Inflammatory macrophage (primary cell): Measurements from ENCODE around the gene DOCK4.
"Not testable (repeated sequence)": the region's sequence is repeated elsewhere in the genome, so short reads cannot be mapped to it uniquely, and the experiment has no call there.

ENCODE experiments used
- DNase-seq, 2 donors: peaks; one replicate each; pipeline ENCODE4 v3.0.0-alpha.2; 2020 to 2022
- total RNA-seq, 18 experiments: gene quantifications; one replicate each; lab custom pipeline; 2026; ENCODE audit warnings: mixed read lengths in 6 of 18, inconsistent platforms in 2 of 18; lab: John Stamatoyannopoulos, UW

DOCK4 gene, protein sequence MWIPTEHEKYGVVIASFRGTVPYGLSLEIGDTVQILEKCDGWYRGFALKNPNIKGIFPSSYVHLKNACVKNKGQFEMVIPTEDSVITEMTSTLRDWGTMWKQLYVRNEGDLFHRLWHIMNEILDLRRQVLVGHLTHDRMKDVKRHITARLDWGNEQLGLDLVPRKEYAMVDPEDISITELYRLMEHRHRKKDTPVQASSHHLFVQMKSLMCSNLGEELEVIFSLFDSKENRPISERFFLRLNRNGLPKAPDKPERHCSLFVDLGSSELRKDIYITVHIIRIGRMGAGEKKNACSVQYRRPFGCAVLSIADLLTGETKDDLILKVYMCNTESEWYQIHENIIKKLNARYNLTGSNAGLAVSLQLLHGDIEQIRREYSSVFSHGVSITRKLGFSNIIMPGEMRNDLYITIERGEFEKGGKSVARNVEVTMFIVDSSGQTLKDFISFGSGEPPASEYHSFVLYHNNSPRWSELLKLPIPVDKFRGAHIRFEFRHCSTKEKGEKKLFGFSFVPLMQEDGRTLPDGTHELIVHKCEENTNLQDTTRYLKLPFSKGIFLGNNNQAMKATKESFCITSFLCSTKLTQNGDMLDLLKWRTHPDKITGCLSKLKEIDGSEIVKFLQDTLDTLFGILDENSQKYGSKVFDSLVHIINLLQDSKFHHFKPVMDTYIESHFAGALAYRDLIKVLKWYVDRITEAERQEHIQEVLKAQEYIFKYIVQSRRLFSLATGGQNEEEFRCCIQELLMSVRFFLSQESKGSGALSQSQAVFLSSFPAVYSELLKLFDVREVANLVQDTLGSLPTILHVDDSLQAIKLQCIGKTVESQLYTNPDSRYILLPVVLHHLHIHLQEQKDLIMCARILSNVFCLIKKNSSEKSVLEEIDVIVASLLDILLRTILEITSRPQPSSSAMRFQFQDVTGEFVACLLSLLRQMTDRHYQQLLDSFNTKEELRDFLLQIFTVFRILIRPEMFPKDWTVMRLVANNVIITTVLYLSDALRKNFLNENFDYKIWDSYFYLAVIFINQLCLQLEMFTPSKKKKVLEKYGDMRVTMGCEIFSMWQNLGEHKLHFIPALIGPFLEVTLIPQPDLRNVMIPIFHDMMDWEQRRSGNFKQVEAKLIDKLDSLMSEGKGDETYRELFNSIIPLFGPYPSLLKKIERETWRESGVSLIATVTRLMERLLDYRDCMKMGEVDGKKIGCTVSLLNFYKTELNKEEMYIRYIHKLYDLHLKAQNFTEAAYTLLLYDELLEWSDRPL (N-terminal part only)
- 79.5 to 528 (median 114) reads per million in 18 experiments for total RNA-seq

DNA sequence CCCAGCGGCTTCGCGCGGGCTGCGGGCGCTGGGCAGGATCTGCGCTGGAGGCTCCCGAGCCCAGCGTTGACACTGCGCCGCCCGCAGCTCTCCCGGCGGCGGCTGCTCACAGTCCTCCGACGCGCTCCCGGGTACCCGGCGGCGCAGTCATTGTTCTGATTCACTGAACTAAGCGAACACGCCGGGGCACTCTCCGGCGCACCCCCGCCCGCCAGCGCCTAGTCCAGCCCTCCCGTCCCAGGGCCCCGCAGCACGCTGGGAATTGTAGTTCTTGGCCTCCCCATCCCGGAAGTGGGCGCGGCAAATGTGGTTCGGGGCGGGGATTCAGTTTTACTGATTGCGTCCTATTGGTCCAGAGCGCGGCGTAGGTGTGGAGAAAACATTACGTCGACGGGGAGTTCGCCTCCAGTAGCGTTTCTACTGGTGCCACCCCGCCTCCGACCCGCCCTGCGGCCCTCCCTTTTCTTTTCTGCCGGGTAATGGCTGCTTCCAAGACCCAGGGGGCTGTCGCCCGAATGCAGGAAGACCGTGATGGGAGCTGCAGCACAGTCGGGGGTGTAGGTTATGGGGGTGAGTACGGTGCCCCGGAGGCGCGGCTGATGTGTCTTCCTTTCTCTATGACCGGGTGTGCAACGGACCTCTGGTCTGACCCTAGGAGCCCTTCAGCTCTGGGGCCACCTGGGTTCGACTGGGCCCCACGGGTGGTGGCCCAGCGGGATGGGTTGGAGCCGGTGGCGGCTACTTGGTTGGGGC is at the start of gene DOCK4, which contains the start of gene ZNF277:
DOCK4 (minus strand) TSS at position 162 of the 753 bp plus-strand sequence. CDS start 261 bp downstream, outside the sequence.
ZNF277 (plus strand) TSS at position 458 of the 753 bp plus-strand sequence; CDS start at position 480, 22 bp downstream.
- peak; percentile 100 for DNase-seq

DNA sequence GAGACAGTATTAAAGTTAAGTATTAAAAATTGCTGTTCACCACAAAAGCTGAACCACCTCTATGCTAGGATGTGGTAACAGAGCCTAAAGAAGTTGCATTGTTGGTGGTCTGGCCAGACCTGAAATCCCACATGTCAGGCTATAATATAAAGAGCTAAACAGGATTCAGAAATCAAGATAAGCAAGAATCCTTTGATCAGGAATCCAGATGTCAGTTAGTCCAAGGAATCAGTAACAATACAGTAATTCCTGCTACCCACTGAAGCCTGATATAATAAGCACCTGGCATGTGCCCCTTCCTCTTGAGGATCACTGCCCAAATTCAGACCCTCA is 49.2 kb upstream of the DOCK4 start:
- no peak for DNase-seq

DNA sequence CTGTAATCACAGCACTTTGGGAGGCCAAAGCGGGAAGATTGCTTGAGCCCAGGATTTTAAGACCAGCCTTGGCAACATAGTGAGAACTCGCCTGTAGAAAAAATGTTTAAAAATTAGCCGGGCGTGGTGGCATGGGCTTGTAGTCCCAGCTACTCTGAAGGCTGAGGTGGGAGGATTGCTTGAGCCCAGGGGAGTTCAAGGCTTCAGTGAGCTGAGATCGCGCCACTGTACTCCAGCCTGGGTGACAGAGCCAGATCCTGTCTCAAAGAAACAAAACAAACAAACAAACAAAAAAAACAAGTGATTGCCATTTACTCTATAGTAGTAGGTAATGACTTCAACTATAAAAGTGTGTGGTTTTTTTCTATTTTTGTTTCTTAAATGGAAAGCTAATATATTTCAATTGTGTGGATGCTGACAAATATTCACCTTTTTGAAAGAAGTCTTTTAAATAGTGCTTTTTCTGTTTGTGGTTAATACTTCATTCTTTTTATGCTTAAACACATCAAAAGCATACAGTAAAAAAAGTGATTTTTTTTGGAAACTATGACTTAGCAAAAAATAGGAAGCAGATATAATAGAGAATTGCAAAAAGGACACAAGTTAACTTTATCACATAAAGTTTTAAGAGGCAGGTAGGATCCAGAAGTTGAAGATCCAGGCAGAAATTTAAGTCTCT is 48.6 kb upstream of the DOCK4 start:
- no peak for DNase-seq

DNA sequence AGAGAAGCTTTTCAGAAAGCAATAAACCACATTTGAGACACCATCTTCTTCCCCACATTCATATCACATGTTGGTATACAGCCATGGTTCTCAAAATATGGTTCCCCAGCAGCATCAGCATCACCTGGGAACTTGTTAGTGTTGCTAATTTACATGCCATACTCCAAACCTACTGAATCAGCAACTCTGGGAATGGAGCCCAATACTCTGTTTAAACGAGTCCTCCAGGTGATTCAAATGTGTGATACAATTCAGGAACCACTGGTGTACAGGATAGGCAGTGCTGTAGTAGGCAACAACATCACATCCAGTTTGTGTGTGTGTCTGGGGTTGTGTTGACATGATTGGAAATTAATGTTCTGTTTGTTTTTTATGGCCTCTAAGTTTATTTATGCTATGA is 48.0 kb upstream of the DOCK4 start:
- DNase-seq, result no peak

DNA sequence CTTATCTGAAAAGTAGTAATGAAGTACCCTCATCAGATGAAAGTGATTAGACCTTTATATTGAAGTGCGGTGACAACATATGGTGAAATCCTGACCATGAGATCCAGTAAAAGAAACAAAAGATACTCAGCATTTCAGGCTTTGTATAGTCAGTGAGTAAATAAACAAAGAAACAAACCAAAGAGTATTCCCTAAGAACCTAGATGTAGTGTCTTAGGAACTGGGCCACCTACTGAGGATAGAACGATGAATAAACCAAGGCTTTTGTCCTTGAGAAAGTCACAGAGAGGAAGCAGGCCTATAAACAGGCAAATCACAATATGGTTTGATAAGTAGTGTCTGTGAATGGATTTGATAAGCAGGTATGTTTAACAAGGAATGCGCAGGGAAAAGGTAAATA is 46.5 kb upstream of the DOCK4 start:
- no peak for DNase-seq

DNA sequence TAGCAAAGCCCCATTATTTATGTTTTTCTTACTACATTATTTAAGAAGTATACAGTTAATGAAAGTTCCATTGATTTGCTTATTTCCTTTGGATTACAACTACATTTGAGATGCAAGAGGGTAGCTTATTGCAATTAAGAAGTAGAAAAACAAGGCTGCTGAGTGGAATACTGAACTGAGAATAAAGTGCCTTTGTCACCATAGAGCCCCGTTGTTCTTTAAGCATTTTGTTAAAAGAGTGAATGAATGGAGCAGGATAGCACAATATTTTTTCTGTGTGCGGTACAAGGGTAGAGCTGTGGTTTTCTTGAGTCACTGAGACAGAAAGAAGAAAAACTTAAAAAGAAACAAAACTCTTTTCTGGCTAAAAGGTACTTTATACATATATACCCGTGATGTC is 45.9 kb upstream of the DOCK4 start:
- no peak for DNase-seq

DNA sequence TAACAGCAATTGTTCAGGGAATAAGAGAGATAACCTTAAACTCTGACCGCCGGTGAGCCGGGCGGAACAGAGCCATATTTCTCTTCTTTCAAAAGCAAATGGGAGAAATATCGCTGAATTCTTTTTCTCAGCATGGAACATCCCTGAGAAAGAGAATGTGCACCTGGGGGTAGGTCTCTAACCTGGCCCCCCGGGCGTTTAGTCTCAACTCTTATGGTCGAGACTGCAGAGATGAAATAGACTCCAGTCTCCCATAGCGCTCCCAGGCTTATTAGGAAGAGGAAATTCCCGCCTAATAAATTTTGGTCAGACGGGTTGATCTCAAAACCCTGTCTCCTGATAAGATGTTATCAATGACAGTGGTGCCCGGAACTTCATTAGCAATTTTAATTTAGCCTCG is 43.8 kb upstream of the DOCK4 start:
- DNase-seq, result not testable (repeated sequence)

DNA sequence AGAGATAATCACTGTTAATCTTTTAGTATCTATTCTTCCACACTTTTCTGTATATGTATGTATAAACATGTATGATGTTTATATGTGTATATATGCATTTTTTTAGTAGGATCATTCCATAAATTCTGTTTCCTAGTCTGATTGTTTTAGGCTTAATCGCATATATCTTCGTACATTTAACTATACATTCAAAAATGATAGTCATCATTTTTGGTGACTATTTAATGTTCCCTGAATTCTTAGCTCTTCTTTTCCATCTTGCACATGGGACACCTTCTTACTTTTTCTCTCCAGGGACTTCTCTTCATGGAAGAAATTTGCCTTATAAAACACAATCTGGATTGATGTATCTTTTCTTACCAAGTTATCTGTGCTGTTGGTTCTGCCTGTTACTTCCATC is 42.4 kb upstream of the DOCK4 start:
- DNase-seq, result no peak

DNA sequence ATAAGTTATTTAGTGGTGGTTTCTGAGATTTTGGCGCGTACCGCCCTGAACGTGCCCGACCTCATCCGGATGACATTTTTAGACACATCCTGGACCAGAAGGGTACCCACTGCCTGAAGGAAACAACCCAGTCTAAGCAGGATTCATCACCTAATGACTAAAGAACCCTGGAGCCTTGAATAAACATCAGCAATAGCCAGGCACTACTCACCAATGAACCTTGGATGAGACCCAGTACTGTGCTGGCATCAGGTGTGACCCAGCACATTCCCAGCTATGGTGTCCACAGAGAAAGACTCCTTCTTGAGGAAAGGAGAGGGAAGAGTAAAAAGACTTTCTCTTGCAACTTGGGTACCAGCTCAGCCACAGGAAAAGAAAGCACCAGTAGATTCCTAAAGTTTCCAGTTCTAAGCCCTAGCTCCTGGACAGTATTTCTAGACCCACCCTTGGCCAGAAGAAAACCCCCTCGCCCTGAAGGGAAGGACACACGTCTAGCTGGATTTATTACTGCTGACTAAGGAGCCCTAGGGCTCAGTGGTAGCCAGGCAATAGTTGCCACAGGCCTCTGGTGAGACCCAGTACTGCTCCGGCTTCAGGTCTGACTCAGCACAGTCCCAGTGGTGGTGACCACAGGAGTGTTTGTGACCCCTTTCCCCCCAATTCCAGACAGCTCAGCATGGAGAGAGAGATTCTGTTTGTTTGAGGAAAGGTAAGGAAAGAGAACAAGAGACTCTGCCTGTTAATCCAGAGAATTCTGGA is 32.8 kb upstream of the DOCK4 start:
- DNase-seq, result no peak

DNA sequence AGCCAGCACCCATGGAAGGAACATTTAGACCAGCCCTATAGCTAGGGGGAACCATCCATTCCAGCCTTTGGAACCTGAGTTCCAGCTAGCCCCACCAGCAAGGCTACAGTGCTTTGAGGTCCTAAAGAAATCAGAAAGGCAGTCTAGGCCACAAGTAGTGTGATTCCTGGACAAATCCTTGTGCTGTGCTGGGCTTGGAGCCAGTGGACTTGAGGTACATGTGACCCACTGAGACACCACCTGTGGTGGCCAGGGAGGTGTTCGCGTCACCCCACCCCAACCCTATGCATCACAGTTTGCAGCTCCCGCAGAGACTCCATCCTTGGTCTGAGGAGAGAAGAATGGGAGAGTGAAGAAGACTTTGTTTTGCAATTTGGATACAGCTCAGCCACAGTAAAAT is 32.1 kb upstream of the DOCK4 start:
- no peak for DNase-seq

DNA sequence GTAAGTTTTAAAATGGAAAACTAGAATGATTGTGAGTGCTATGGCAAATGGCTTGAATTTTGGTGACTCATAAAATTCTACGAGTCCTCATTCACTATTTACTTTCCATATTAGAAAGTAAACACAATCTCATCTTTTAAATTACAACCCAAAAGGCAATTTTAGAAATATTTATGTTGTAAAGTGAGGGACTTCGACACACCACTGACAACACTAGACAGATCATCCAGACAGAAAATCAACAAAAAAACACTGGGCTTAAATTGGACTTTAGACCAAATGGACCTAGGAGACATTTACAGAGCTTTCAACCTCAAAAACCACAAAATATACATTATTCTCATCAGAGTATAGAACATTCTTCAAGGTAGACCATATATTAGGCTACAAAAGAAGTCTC is 30.4 kb upstream of the DOCK4 start:
- DNase-seq, result no peak

DNA sequence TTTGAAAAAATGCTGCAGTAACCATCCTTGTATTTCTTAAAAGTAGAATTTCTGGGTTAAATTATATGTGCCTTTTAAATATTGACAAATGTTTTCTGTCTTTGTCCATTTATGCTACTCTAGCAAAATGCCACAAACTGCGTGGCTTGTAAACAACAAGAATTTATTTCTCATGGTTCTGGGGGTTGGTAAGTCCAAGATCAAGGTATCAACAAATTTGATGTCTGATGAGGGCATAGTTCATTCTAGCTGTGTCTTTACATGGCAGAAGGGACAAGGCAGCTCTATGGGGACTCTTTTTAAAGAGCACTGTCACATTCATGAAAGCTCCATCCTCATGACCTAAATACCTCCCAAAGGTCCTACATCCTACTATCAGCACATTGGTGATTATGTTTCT is 27.9 kb upstream of the DOCK4 start:
- DNase-seq, result no peak

DNA sequence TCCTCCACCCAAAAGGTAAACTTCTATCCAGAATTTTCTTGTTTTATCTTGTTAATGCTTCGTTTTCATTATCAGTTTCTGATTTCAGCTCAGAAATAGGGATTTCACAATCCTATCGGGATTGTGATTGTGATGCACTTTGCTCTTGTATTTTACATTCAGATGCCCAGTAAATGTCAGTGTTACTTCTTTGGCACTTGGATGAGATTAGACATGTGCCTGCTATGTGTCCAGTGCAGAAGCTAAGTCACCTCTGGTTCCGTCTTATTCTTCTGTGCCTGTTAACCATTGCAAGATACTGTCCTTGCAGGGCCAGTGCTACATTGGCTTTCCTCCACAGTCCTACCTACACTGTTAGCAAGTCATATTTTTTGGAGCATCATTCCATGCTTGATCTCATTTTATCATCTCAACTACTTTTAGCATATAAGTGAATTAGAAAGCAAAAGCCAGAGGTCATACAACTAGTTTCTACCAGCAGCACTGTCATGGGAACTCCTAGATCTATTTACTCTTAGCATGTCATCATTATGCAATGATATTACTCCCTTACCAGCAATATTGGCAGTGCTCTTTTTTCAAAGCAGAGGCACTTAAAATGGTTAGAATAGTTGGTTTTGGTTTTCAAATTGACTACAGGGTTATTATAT is 27.0 kb upstream of the DOCK4 start:
- no peak for DNase-seq

DNA sequence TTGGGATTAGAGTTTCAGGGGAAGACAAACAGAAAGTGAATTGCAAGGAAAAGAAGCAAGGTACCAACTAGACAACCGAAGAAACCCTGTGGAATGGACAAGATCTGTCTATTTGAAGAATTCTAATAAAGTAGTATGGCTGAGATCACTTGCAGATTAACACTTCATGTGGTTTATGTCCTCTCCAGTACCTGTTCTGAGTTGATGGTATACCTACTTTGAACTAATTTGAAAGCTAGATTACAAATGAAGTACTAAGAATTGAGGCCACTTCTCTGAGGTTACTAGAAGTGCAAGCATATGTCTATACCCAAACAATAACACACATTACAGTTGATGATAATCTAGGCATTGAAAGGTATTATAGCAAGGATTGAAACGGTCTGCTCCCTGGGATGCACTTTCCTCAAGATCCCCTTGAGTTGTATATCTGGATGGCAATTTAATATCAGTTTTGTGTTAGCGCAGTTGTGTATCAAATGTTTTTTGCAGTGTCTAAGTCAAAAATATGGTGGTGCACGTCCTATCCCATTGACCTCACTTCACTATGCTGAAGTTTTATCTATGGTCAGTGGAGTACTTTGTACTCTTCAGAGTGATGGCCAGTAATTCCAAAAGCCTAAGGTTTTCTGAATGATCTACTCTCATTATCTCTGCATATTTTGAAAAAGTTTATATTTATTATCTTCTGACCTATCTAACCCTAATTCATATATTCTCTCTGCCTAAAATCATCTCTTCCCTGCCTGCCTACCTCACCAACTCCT is 26.2 kb upstream of the DOCK4 start:
- DNase-seq, result no peak

DNA sequence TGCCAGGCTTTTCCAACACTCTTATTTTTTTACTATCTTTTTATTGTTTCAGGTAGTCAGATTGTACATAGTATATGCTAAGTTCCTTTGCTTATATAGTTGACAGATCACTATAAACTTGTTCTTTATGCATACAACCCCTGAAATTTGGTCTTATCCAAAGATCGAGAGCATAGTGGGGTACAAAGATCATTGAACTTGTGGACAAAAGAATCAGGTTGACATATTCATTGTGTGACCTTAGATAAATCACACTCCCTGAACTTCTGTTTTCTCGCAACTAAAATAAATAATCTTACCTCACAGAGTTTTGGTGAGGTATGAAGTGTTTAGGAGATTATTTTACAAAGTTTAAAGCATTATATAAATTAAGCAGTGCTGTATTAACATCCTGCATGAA is 22.4 kb upstream of the DOCK4 start:
- DNase-seq, result no peak

DNA sequence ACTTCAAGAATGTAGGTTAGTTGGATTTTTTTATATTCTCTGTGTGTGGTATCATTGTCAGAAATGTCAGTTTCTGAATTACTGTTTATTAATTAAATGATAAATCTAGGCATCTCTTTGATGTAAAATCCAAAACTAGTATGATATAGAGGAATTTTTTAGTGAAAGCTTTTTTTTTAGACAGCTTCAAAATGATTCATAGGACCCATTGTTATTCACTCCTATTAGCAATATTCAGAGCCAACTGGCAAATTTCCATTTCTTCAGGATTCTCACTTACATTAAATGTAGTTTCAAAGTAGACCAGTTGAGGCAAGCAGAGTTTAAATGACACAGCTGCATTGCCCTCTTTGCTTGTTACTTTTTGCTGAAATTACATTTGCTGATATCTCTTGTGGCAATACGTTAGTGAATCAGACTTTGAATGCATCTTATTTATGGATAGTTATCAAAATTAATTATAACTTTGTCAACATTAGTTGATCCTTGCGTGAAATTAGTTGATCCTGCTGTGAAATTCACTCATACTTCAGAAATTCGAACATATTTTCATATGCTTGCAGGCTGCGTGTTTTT is 20.6 kb upstream of the DOCK4 start:
- no peak for DNase-seq

DNA sequence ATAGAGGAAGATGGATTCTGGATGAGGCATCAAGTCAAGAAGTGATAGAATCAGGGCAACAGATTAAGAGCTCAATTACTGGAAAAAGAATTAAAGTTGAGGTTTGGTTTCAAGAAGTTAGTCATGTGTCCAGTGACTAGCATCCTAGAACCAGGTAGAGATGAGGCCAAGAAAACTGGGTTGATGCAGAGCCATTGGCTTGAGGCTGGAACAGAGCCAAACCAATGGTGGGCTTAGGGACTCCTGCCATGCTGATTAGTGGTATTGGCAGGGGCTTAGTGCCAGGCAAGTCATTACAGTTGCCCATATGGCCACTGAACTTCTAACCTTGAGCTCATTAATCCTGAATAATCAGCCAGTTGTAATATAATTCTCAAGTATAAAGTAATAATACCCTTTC is 18.8 kb upstream of the DOCK4 start:
- DNase-seq, result no peak

DNA sequence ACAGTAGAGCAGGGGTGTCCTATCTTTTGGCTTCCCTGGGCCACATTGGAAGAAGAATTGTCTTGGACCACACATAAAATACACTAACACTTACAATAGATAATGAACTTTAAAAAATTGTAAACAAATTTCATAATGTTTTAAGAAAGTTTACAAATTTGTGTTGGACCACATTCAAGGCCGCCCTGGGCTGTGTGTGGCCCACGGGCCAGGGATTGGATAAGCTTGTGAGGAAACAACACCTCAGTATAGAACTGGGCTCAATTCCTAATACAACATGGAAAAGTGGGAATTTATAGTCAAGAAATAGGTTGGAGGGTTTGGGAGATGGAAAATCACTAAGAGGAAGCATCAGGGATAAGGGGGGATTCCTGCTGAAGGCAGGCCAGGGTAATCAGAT is 18.0 kb upstream of the DOCK4 start:
- DNase-seq, result no peak

DNA sequence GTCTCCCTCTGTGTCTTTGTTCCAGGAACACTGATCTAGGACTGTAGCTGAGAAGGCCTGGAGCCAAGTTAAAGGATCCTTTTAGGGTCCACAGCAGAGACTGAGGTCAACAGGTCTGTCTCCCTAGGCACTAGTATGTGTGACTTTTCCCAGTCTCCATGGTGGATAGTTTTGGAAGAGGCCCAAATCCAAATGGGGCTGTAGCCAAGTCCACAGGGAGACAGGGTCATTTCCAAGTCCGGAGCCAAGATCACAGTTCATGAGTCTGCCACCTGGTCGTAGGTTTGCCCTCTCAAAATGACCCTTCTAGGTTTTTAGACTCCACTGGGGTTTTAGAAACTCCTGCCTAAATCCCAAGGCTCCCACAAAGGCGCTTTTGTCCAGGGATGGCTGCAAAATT is 17.1 kb upstream of the DOCK4 start:
- DNase-seq, result no peak
